ENCODE measurements around the gene MGLL.

The MGLL gene

GRCh38 chr3:127750226-127751031 is 71.9 kb downstream of the MGLL start:
- peaks cover 23% of the 10 kb centered on the region for H3K4me1 ChIP-seq (ENCODE audit: low read length)
- no peak overlapping the region for H3K4me3 ChIP-seq (ENCODE audit: low read length)
- H3K27ac ChIP-seq (ENCODE audit: low read length): peak overlapping the region; percentile 71
- H4K20me1 ChIP-seq (ENCODE audit: insufficient read depth, low read length): no peaks in the 10 kb centered on the region
- H3K9me2 ChIP-seq (replicated peaks; ENCODE audit: insufficient read depth, low read length): no peaks in the 10 kb centered on the region
- no peak for TF ChIP-seq EZH2phosphoT487 (IDR thresholded peaks at IDR 0.05; ENCODE audit: low read length)
- no peak for TF ChIP-seq EZH2 (optimal IDR thresholded peaks at IDR 0.05; ENCODE audit: low read depth, low read length)
- TF ChIP-seq, protein P1, sequence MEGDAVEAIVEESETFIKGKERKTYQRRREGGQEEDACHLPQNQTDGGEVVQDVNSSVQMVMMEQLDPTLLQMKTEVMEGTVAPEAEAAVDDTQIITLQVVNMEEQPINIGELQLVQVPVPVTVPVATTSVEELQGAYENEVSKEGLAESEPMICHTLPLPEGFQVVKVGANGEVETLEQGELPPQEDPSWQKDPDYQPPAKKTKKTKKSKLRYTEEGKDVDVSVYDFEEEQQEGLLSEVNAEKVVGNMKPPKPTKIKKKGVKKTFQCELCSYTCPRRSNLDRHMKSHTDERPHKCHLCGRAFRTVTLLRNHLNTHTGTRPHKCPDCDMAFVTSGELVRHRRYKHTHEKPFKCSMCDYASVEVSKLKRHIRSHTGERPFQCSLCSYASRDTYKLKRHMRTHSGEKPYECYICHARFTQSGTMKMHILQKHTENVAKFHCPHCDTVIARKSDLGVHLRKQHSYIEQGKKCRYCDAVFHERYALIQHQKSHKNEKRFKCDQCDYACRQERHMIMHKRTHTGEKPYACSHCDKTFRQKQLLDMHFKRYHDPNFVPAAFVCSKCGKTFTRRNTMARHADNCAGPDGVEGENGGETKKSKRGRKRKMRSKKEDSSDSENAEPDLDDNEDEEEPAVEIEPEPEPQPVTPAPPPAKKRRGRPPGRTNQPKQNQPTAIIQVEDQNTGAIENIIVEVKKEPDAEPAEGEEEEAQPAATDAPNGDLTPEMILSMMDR (IDR thresholded peaks at IDR 0.05; ENCODE audit: low read length): no peak
- H3K79me2 ChIP-seq (ENCODE audit: low read length): no peaks in the 10 kb centered on the region
- no peaks in the 10 kb centered on the region for H3K27me3 ChIP-seq (replicated peaks; ENCODE audit: insufficient read depth, low read length)
- H3K4me2 ChIP-seq (ENCODE audit: low read depth, low read length): peak overlapping the region; percentile 42
- H3F3A ChIP-seq (ENCODE audit: insufficient read depth, low read length): peaks cover 23% of the 10 kb centered on the region
- DNase-seq: peak; percentile 69
- no peaks in the 10 kb centered on the region for H3K9me3 ChIP-seq (replicated peaks; ENCODE audit: insufficient read depth, low read length)
- H3K9ac ChIP-seq (ENCODE audit: low read length): peak overlapping the region; percentile 9; the same call in 1 of the 2 replicates
- no peaks in the 10 kb centered on the region for H3K36me3 ChIP-seq (replicated peaks; ENCODE audit: insufficient read depth, low read length)
- peak overlapping the region; percentile 40 for H2AFZ ChIP-seq (ENCODE audit: low read length)

GRCh38 chr3:127749787-127750225 is 72.5 kb downstream of the MGLL start:
- peaks cover 23% of the 10 kb centered on the region for H3F3A ChIP-seq (ENCODE audit: insufficient read depth, low read length)
- peak overlapping the region; percentile 42 for H3K4me2 ChIP-seq (ENCODE audit: low read depth, low read length)
- peak overlapping the region; percentile 71 for H3K27ac ChIP-seq (ENCODE audit: low read length)
- H3K36me3 ChIP-seq (replicated peaks; ENCODE audit: insufficient read depth, low read length): no peaks in the 10 kb centered on the region
- TF ChIP-seq EZH2 (optimal IDR thresholded peaks at IDR 0.05; ENCODE audit: low read depth, low read length): no peak
- TF ChIP-seq, protein P1 (IDR thresholded peaks at IDR 0.05; ENCODE audit: low read length): peak; percentile 32
- TF ChIP-seq EZH2phosphoT487 (IDR thresholded peaks at IDR 0.05; ENCODE audit: low read length): no peak
- no peaks in the 10 kb centered on the region for H3K9me2 ChIP-seq (replicated peaks; ENCODE audit: insufficient read depth, low read length)
- H3K27me3 ChIP-seq (replicated peaks; ENCODE audit: insufficient read depth, low read length): no peaks in the 10 kb centered on the region
- H2AFZ ChIP-seq (ENCODE audit: low read length): peak overlapping the region; percentile 40
- H3K9ac ChIP-seq (ENCODE audit: low read length): peak overlapping the region; percentile 9; the same call in 1 of the 2 replicates
- H4K20me1 ChIP-seq (ENCODE audit: insufficient read depth, low read length): no peaks in the 10 kb centered on the region
- H3K4me3 ChIP-seq (ENCODE audit: low read length): no peak overlapping the region
- DNase-seq: peak; percentile 25
- no peaks in the 10 kb centered on the region for H3K79me2 ChIP-seq (ENCODE audit: low read length)
- H3K4me1 ChIP-seq (ENCODE audit: low read length): peaks cover 23% of the 10 kb centered on the region
- no peaks in the 10 kb centered on the region for H3K9me3 ChIP-seq (replicated peaks; ENCODE audit: insufficient read depth, low read length)

GRCh38 chr3:127749361-127749760 is 73.0 kb downstream of the MGLL start:
- Histone ChIP-seq H3K27ac (ENCODE audit: low read length) (no peak overlapping the region), H3K9me3 (replicated peaks; ENCODE audit: insufficient read depth, low read length) (no peaks in the 10 kb centered on the region), H2AFZ (ENCODE audit: low read length) (no peak overlapping the region), H4K20me1 (ENCODE audit: insufficient read depth, low read length) (no peaks in the 10 kb centered on the region), H3K4me1 (ENCODE audit: low read length) (peaks cover 23% of the 10 kb centered on the region), H3K79me2 (ENCODE audit: low read length) (no peaks in the 10 kb centered on the region), H3K27me3 (replicated peaks; ENCODE audit: insufficient read depth, low read length) (no peaks in the 10 kb centered on the region), H3K9me2 (replicated peaks; ENCODE audit: insufficient read depth, low read length) (no peaks in the 10 kb centered on the region), H3K4me2 (ENCODE audit: low read depth, low read length) (no peak overlapping the region), H3F3A (ENCODE audit: insufficient read depth, low read length) (peaks cover 23% of the 10 kb centered on the region), H3K9ac (ENCODE audit: low read length) (no peak overlapping the region), H3K36me3 (replicated peaks; ENCODE audit: insufficient read depth, low read length) (no peaks in the 10 kb centered on the region), H3K4me3 (ENCODE audit: low read length) (no peak overlapping the region)
- DNase-seq: no peak
- no peak for TF ChIP-seq EZH2 (optimal IDR thresholded peaks at IDR 0.05; ENCODE audit: low read depth, low read length)
- TF ChIP-seq, protein P1 (IDR thresholded peaks at IDR 0.05; ENCODE audit: low read length): no peak
- TF ChIP-seq EZH2phosphoT487 (IDR thresholded peaks at IDR 0.05; ENCODE audit: low read length): no peak

Data from MM.1S (cell line).